ENCODE data around the gene PRELP. TPM values are rescaled to one million over a fixed set of nuclear protein-coding genes. Genes with fewer than 3 reads are reported as not detected.
"Not testable (repeated sequence)": the region's sequence is repeated elsewhere in the genome, so short reads cannot be mapped to it uniquely, and the experiment has no call there.

The PRELP gene
- polyA plus RNA-seq, 4 donors, result 4.4 to 7.5 (median 4.6) TPM

- no peak for DNase-seq (ENCODE audit: low read depth in 4 of 4, low spot score in 3 of 4)
Measured at GRCh38 chr1:203453016-203453415, 22.6 kb upstream of the PRELP start.

DNA sequence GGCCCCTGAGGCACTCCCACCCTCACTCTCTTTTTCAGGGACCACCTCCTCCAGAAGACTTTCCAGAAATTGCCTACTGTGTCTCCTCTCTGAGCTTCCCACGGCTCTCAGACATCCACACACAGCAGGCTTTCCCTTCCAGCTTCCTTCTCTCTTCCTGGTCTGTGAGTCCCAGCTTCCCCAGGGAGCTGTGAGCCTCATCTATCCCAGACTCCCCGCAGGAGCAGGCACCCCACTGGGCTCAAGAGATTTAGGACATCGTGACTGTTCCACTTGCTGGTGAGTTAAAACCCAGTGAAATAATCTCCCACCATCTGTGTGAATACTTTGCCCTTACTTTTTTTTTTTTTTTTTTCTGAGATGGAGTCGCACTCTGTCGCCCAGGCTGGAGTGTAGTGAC is 22.0 kb upstream of the PRELP start:
- no peak for DNase-seq (ENCODE audit: low read depth in 4 of 4, low spot score in 3 of 4)

DNA sequence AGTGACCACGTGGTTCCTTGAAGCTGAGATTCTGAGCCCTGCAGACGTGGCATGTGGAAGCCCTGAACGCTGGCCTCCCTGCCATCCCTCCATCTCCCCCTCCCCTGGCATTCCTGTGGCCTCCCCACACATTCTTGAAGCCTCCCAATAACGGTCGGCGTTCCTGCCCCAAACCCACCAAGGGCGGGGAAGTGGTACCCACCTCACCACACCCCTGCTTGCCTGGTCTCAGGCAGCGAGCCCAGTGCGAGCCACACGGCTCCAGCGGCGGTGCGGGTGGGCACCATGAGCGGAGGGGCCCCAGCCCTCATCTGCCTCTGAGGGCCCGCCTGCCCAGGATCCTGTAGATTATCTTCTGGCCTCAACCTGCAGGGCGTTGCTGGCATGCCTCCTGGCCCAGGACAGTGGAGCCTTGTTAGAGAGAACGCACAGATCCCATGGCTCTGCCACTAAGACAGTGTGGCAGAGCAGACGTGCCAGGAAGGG is 20.6 kb upstream of the PRELP start:
- no peak for DNase-seq (ENCODE audit: low read depth in 4 of 4, low spot score in 3 of 4)

DNA sequence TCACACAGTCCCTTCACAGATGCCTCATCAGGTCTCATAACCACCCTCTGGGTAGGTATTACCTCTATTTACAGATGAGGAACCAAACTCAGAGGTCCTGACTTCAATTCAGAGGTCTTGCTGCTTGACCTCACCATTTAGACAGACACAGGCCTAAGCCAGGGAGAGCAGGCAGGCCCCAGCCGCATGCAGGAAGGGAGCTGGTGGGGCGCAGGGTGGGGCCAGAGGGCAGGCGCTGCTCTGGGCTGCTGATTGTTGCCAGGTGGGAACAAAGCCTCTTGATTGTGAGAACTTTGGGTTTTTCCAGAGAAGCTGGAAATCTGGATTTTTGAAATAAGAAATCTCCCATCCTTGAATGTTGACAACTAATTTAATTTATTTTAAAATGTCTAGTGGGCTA is 19.9 kb upstream of the PRELP start:
- DNase-seq (ENCODE audit: low read depth in 4 of 4, low spot score in 3 of 4), result no peak

DNA sequence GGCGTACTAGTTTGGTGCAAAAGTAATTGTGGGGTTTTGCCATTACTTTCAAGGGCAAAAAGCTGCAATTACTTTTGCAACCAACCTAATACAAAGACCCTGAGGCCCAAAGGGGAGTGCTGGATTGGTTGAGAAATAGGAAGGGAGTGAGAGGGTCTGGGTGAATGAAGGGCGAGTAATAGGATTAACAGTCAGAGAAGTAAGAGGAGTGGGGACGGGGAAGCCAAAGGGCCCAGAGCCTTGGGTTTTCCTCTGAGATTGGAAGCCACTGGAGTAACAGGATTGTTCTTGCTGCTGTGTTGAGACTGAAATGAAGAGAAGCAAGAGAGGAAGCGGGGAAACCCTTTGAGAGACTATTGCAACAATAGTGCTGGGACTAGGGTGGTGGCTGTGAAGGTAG is 19.0 kb upstream of the PRELP start:
- no peak for DNase-seq (ENCODE audit: low read depth in 4 of 4, low spot score in 3 of 4)

GRCh38 chr1:203458078-203458477 is 17.5 kb upstream of the PRELP start:
- no peak for DNase-seq (ENCODE audit: low read depth in 4 of 4, low spot score in 3 of 4)

DNA sequence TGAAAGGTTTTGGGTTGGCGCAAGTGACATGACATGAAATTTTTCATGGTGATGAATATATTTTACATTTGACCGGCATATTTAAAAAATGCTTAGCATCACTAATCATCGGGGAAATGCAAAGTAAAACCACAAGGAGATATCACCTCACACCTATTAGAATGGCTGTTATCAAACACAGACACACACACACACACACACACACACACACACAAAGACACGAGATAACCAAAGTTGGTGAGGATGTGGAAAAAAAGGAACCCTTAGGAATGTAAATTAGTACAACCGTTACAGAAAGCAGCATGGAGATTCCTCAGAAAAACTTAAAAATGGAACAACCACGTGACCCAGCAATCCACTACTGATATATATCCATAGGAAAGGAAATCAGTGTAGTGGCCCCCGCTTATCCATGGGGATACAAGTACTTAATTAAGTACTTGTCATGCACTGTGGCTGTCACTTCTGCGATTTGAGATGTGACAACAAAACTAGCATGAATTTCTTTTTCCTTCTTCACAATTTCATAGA is 15.9 kb upstream of the PRELP start:
- no peak for DNase-seq (ENCODE audit: low read depth in 4 of 4, low spot score in 3 of 4)

- no peak for DNase-seq (ENCODE audit: low read depth in 4 of 4, low spot score in 3 of 4)
Measured at GRCh38 chr1:203461717-203462116, 13.9 kb upstream of the PRELP start.

GRCh38 chr1:203462143-203462542 is 13.5 kb upstream of the PRELP start:
- no peak for DNase-seq (ENCODE audit: low read depth in 4 of 4, low spot score in 3 of 4)

DNA sequence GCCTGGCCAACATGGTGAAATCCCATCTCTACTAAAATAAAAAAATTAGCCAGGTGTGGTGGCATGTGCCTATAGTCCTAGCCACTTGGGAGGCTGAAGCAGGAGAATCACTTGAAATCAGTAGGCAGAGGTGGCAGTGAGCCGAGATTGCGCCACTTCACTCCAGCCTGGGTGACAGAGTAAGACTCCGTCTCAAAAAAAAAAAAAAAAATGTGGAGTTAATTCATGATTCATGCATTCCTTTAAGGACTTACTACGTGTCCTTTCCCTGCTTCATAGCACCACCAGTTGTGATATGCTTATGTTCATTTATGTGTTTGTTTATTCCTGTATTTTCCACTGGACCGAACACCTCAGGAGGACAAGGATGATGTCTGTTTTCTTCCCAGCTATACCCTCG is 12.7 kb upstream of the PRELP start:
- DNase-seq (ENCODE audit: low read depth in 4 of 4, low spot score in 3 of 4), result no peak

DNA sequence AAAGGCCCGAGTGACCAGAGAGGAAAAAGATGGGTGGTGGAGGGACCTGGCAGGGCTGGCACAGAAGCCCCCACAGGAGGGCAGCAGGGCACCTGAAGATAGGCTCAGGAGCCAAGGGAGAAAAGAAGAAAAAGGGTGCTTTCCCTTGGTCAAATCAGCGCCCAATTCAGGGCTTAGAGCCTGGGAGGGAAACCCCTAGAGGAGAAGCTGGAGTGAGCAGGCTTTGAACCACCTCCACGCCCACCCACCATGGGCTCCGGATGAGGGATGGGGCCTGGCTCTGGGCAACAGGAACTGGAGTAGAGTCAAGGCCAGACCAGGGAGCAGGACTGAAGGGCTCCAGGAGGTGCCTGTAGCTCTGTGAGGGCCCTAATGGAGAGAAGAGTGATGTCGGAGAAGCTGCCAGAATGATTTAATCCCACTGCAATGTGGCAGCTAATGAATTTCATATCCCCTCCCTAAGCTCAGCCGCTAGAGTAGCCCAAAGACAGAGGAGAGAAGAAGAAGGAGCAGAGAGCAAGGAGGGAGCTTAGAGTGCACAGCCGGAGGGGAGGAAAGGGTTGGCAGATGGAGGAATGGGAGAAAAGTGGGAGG is 12.0 kb upstream of the PRELP start:
- no peak for DNase-seq (ENCODE audit: low read depth in 4 of 4, low spot score in 3 of 4)

DNA sequence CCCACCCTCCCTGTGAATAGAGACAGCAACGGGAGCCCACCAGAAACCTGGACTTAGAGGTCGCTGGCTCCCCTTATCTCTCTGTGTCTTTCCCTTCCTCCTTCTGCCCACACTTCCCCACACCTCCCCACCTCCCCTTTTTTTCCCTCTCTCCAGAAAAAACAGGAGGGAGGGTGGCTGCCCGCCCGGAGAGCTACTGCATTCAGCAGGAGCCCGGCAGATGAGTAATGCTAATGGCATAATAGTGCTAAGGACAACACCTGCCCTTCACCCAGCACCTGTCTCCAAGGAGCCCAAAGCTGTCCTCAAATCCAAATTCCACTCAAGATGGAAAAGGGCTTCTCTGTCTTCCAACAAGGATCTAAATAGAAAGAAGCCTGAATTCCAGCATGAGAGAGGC is 11.4 kb upstream of the PRELP start:
- DNase-seq (ENCODE audit: low read depth in 4 of 4, low spot score in 3 of 4), result no peak

DNA sequence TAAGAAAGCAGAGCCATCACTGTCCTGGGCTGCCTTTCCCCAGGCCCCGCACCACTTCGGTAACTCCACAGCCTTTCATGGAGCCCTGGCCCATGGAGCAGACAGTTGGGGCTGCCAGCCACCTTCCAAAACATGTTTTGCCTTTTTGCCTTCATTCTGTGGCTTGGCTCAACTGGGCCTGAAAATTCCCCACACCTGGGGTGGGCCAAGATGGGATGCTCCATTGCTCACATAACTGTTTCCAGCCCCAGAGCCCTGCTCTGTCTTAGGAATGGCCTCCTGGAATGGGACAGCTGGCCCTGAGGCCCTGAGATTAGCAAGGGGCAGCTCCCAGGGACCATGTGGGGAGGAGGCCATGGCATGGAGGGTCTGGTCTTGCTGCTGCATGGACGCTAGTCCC is 10.9 kb upstream of the PRELP start:
- DNase-seq (ENCODE audit: low read depth in 4 of 4, low spot score in 3 of 4), result no peak

- no peak for DNase-seq (ENCODE audit: low read depth in 4 of 4, low spot score in 3 of 4)
Measured at GRCh38 chr1:203465146-203465798, 10.3 kb upstream of the PRELP start.

DNA sequence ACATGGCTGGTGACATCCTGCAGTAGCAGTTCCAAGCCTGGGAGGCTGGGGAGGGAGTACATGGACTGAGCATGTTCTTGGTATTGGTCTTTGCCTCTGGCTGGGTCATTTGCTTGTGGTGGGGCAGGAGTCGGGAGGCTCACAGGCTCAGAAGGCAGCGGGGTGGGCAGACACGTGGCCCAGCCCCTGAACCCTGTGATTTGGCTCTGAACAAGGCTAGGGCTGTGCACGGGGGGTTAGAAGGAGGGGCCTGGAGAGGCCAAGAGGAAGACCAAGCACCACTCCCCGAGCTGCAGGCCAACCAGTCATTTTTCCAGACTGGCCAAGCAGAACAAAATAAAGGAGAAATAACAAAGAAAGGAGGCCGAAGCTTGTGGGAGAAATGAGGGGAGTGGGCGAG is 9.7 kb upstream of the PRELP start:
- DNase-seq (ENCODE audit: low read depth in 4 of 4, low spot score in 3 of 4), result peak in 2 of 4 donors; percentile 53 to 68

GRCh38 chr1:203466906-203467549 is 8.6 kb upstream of the PRELP start:
- not testable (repeated sequence) for DNase-seq (ENCODE audit: low read depth in 4 of 4, low spot score in 3 of 4)

GRCh38 chr1:203467550-203467921 is 8.1 kb upstream of the PRELP start:
- no peak for DNase-seq (ENCODE audit: low read depth in 4 of 4, low spot score in 3 of 4)

DNA sequence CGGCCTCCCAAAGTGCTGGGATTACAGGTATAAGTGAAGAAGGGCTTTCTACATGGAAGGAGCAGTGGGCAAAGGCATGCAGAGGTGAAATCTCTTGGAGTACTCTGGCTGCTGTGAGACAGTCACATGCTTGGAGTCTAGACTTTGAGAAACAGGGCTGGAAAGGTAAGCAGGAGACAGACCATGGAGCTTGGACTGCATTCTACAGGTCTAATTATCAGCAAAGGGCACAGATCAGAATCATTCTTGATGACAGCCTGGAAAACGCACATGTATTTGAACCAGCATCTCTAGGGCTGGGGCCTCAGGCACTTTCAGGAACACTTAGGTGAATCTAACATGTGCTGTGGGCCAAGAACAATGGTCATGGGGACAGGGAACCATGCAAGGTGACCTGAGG is 7.3 kb upstream of the PRELP start:
- no peak for DNase-seq (ENCODE audit: low read depth in 4 of 4, low spot score in 3 of 4)

DNA sequence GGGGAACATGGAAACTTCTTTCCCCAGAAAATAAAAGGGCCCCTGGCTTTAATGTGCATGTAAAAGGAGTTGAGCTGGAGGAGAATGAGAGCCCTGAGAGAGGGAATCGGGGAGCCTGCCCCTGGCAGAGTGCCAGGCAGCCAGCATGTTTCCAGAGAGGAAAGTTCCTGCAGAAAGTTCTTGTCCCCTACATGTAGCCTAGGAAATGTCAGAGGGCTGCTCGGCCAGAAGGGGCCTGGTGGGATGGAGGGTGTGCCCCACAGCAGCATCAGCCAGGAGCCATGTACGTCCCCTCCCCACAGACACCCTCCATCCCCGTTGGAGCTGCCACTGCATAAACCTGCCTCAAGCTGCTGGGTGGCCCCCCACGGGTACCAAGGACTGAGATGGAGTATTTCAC is 5.4 kb upstream of the PRELP start:
- no peak for DNase-seq (ENCODE audit: low read depth in 4 of 4, low spot score in 3 of 4)

DNA sequence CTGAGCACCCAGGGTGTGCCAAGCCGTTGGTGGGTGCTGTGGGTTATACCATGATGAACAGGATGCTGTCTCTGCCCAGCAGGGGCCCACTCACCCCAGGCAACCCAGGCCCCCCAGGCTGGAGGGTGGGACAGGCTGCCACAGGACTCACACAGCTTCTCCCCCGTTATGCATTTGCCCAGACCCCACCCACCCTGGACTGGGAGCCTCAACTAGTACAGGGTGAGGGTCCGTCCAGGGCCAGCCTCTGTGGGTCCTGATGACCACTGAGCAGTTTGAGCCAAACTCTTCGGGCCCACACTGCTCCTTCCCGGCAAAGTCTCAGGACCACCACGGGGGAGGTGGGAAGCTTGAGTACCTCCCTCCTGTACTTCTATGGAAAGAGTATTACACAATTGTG is 3.8 kb upstream of the PRELP start:
- no peak for DNase-seq (ENCODE audit: low read depth in 4 of 4, low spot score in 3 of 4)

DNA sequence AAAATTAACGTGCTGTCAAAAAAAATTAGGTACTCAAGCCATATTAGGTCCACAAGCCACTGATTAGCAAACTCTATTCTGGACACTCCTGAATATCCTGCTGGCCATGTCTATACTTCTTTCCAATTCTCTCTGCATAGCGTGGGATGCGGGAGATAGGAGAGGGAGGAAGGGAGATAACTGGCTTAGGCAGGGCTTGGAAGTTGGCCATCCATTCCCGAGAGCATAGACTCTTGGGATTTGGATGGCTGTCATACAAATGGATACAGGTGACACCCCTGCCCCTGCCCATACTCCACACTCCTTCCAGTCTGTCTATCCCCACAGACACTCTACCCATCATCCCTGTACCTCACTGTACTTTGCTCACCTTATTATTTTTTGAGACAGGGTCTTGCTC is 2.3 kb upstream of the PRELP start:
- no peak for DNase-seq (ENCODE audit: low read depth in 4 of 4, low spot score in 3 of 4)

DNA sequence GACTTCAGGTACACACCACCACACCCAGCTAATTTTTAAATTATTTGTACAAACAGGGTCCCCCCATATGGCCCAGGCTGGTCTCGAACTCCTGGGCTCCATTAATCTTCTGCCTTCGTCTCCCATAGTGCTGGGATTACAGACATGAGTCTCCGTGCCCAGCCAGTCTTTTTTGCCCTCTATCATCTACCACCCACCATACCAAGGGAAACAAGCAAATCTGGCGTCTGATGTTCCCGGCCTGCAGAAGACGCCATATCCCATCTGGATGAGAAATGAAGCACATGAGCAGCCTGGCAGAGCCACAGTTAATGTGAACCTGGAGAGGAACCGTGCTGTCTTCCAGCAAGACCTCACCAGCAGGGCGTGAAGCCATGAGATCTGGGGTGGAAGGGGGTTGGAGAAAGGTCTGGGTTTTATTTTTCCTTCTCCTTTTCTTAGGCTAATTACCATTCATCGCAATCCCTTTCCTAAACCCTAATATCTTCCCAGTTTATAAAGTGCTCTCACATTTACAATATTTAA is 1.8 kb upstream of the PRELP start:
- no peak for DNase-seq (ENCODE audit: low read depth in 4 of 4, low spot score in 3 of 4)

Data from right renal pelvis (tissue), 4 donors.